HG03571 (cell line): ENCODE data around the gene ALAD.
"Not testable (repeated sequence)": the region's sequence is repeated elsewhere in the genome, so short reads cannot be mapped to it uniquely, and the experiment has no call there.

Source experiments
- ATAC-seq: cut with Tn5 transposase; IDR thresholded peaks from one replicate; pipeline ENCODE4 v1.9.1; 2021; ENCODE audit not compliant: unreplicated experiment

ALAD gene

GRCh38 chr9:113401027-113401792, at the start of gene ALAD:
Gene ALAD, minus strand, starts transcription at chr9:113401284. Its CDS starts 7,725 bp downstream, at chr9:113393559.
- peak; percentile 99 for ATAC-seq

- ATAC-seq, result no peak
Observed at GRCh38 chr9:113449376-113449775, 48.3 kb upstream of the ALAD start.

- ATAC-seq, result no peak
Observed at GRCh38 chr9:113446323-113446740, 45.2 kb upstream of the ALAD start.

- ATAC-seq, result no peak
Observed at GRCh38 chr9:113444736-113445135, 43.7 kb upstream of the ALAD start.

- not testable (repeated sequence) for ATAC-seq
Observed at GRCh38 chr9:113437716-113438115, 36.6 kb upstream of the ALAD start.

GRCh38 chr9:113436728-113437515, 35.8 kb upstream of the ALAD start:
- no peak for ATAC-seq

- no peak for ATAC-seq
Observed at GRCh38 chr9:113431191-113431590, 30.1 kb upstream of the ALAD start.

- no peak for ATAC-seq
Observed at GRCh38 chr9:113428062-113428615, 27.1 kb upstream of the ALAD start.

- ATAC-seq, result no peak
Observed at GRCh38 chr9:113427629-113428028, 26.5 kb upstream of the ALAD start.

GRCh38 chr9:113426701-113427100, 25.6 kb upstream of the ALAD start:
- ATAC-seq, result no peak

- ATAC-seq, result no peak
Observed at GRCh38 chr9:113425072-113425471, 24.0 kb upstream of the ALAD start.

- no peak for ATAC-seq
Observed at GRCh38 chr9:113421726-113422125, 20.6 kb upstream of the ALAD start.

GRCh38 chr9:113417370-113417769, 16.3 kb upstream of the ALAD start:
- ATAC-seq, result no peak

GRCh38 chr9:113416149-113416721, 15.2 kb upstream of the ALAD start:
- ATAC-seq, result peak; percentile 95

GRCh38 chr9:113410207-113410864, 9.3 kb upstream of the ALAD start, which contains the start of the genes C9orf43 and POLE3:
Gene C9orf43, plus strand, starts transcription at chr9:113410747. Its CDS starts 2,747 bp downstream, at chr9:113413494.
Gene POLE3, minus strand, starts transcription at chr9:113410675. Its CDS starts 382 bp downstream, at chr9:113410293.
- ATAC-seq, result peak; percentile 90

- ATAC-seq, result no peak
Observed at GRCh38 chr9:113409883-113410206, 8.8 kb upstream of the ALAD start.

GRCh38 chr9:113409481-113409880, 8.4 kb upstream of the ALAD start:
- no peak for ATAC-seq

GRCh38 chr9:113406873-113407511, 5.9 kb upstream of the ALAD start:
- peak; percentile 27 for ATAC-seq

GRCh38 chr9:113406353-113406752, 5.3 kb upstream of the ALAD start:
- ATAC-seq, result not testable (repeated sequence)

GRCh38 chr9:113403646-113404045, 2.6 kb upstream of the ALAD start:
- ATAC-seq, result no peak
